HepG2 (cell line): ENCODE measurements around the gene ROBO3. TPM values are rescaled to one million over a fixed set of nuclear protein-coding genes. Genes with fewer than 3 reads are reported as not detected.
A peak's percentile ranks its signal among the peaks of the same experiment; 100 is the strongest.

Experiments used
- EHMT2 ChIP-seq: fragments of 200-600 bp; sonication (generic); IDR thresholded peaks from 2 replicates; pipeline ENCODE4 v1.7.0; 2017; ENCODE audit warnings: antibody characterized with exemption, low read depth, low read length, borderline replicate concordance
- KDM3A ChIP-seq: IDR thresholded peaks from 2 replicates; pipeline ENCODE4 v1.6.1; 2018; ENCODE audit warnings: low read depth, missing compliant biosample characterization
- MIXL1 ChIP-seq: IDR thresholded peaks from 2 replicates; pipeline ENCODE4 v1.6.1; 2016
- NAIF1 ChIP-seq: sonication (generic); formaldehyde crosslinking; IDR thresholded peaks from 2 replicates; pipeline ENCODE4 v1.5.0; 2020; ENCODE audit warnings: mild to moderate bottlenecking, missing genetic modification reagents, borderline replicate concordance
- NFKB2 ChIP-seq: sonication (generic); formaldehyde crosslinking; IDR thresholded peaks from 2 replicates; pipeline ENCODE4 v1.4.0; 2020; ENCODE audit warnings: missing genetic modification reagents, borderline replicate concordance
- PRDM15 ChIP-seq: sonication (generic); formaldehyde crosslinking; IDR thresholded peaks from 2 replicates; pipeline ENCODE4 v1.4.0; 2020; ENCODE audit warnings: missing genetic modification reagents
- RBM39 ChIP-seq: fragments of 200-400 bp; formaldehyde crosslinking; IDR thresholded peaks from one replicate; pipeline ENCODE4 v1.6.1; 2018; ENCODE audit warnings: antibody characterized with exemption, mild to moderate bottlenecking, low read depth, low read length; ENCODE audit not compliant: poor library complexity, severe bottlenecking
- SOX6 ChIP-seq, 2 experiments: fragments of 450-650 bp in 1 of 2; sonication (generic) in 1 of 2; formaldehyde crosslinking in 1 of 2; IDR thresholded peaks; 2 replicates each; pipeline versions ENCODE4 v1.4.0 to v1.6.1; 2017 to 2020; ENCODE audit warnings: antibody characterized with exemption in 1 of 2, mild to moderate bottlenecking in 1 of 2, missing genetic modification reagents in 1 of 2
- ZKSCAN8 ChIP-seq: IDR thresholded peaks from 2 replicates; pipeline ENCODE4 v1.6.1; 2016; ENCODE audit warnings: borderline replicate concordance, missing genetic modification reagents, missing compliant biosample characterization
- ZMYM4 ChIP-seq: sonication (generic); formaldehyde crosslinking; IDR thresholded peaks from 2 replicates; pipeline ENCODE4 v1.8.1; 2023; ENCODE audit warnings: mild to moderate bottlenecking, missing genetic modification reagents
- ZNF124 ChIP-seq: sonication (generic); formaldehyde crosslinking; IDR thresholded peaks from 2 replicates; pipeline ENCODE4 v1.4.0; 2020; ENCODE audit warnings: missing genetic modification reagents
- ZNF142 ChIP-seq: sonication (generic); formaldehyde crosslinking; IDR thresholded peaks from 2 replicates; pipeline ENCODE4 v1.4.0; 2020; ENCODE audit warnings: missing genetic modification reagents
- ZNF331 ChIP-seq: sonication (generic); formaldehyde crosslinking; IDR thresholded peaks from 2 replicates; pipeline ENCODE4 v1.4.0; 2020; ENCODE audit warnings: missing genetic modification reagents
- ZNF878 ChIP-seq: sonication (generic); formaldehyde crosslinking; IDR thresholded peaks from 2 replicates; pipeline ENCODE4 v1.8.1; 2023; ENCODE audit warnings: mild to moderate bottlenecking, missing genetic modification reagents, moderate library complexity
- ZNF891 ChIP-seq: sonication (generic); formaldehyde crosslinking; IDR thresholded peaks from 2 replicates; pipeline ENCODE4 v1.5.0; 2020; ENCODE audit warnings: mild to moderate bottlenecking, missing genetic modification reagents
- polyA plus RNA-seq, 8 experiments: library from polyadenylated mRNA; depleted of rRNA in 3 of 8; stranded (reverse) in 7 of 8; unstranded in 1 of 8; fragments of >200 nt; fragmentation: Illumina TruSeq in 4 of 8; extraction: Trizol in 4 of 8; gene quantifications; 2 replicates each; pipeline versions ENCODE4 v1.2.1 to v1.2.3, GENCODE V29; 2011 to 2016; ENCODE audit warnings: low read depth in 4 of 8, missing spikeins in 1 of 8, mixed read lengths in 1 of 8; ENCODE audit not compliant: insufficient read depth in 1 of 8
- total RNA-seq, 5 experiments: library from RNA; depleted of rRNA; stranded (reverse); fragments of >200 nt; fragmentation: Illumina TruSeq; extraction: Trizol; gene quantifications; 2 replicates each; pipeline ENCODE4 v1.2.3, GENCODE V29; 2016; ENCODE audit warnings: low read depth in 1 of 5
- TF ChIP-seq, protein P1 (sequence below): sonication (generic); formaldehyde crosslinking; IDR thresholded peaks from 2 replicates; pipeline ENCODE4 v1.8.0; 2022; ENCODE audit warnings: missing genetic modification reagents, low read depth, mild to moderate bottlenecking, borderline replicate concordance
- TF ChIP-seq, protein P2 (sequence below): sonication (generic); formaldehyde crosslinking; IDR thresholded peaks from 2 replicates; pipeline ENCODE4 v1.8.0; 2023; ENCODE audit warnings: mild to moderate bottlenecking, missing genetic modification reagents

ROBO3 gene
- total and polyA plus RNA-seq, 2 of the 13 experiments (the other 11 are each of a cell fraction or from before 2014, with no cell fraction given), result 0.07 to 2.4 TPM

DNA sequence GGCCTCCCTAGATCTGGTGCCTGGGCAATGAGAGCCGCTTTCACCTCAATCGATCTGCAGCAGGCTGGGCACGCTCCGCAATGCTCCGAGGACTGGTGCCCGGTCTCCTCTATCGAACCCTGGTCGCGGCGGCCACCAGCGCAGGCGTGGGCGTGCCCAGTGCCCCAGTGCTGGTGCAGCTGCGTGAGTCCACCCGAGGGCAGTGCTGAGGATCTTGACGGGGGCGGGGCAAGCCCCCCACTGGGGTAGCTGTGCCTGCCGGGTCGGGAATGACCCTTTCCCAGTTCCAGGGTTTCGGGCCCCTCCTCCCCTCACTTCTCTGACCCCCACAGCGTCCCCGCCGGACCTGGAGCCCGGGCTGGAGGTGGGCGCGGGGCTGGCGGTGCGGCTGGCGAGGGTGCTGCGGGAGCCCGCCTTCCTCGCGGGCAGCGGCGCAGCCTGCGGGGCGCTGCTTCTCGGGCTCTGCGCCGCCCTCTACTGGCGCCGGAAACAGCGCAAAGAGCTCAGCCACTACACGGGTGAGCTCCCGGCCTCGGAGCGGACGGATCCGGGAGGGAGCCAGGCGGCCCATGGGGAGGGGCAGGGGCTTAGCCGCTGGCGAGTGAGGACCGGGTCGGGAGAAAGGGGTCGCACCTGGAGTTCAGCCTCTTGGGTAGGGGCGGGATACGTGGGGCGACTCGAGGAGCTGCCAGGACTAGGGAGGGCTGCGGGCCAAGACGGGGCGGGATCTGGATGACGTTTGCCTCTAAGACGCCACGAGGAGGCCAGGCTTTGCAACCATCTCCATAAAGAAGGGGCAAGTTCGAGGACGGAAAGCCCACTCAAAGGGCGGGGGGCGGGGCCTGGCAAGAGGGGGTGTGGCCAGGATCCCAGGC is 10.9 kb downstream of the ROBO3 start (continued):
- TF ChIP-seq ZMYM4 (CRISPR knock-in tag) (peak; percentile 85), KDM3A (CRISPR knock-in tag) (no peak), MIXL1 (CRISPR knock-in tag) (no peak), ZKSCAN8 (no peak), ZNF331 (CRISPR knock-in tag) (no peak), NAIF1 (CRISPR knock-in tag) (peak; percentile 68), NFKB2 (CRISPR knock-in tag) (no peak), EHMT2 (no peak), RBM39 (no peak), ZNF891 (CRISPR knock-in tag) (0 out of 2 replicates have a peak, but pooled peaks have one; percentile 32), SOX6 (IDR thresholded peaks at IDR 0.05) (no peak), SOX6 (CRISPR knock-in tag; IDR thresholded peaks at IDR 0.05) (no peak), PRDM15 (CRISPR knock-in tag) (0 out of 2 replicates have a peak, but pooled peaks have one; percentile 65), ZNF142 (CRISPR knock-in tag) (peak; percentile 58; the same call in 1 of the 2 replicates), ZNF124 (CRISPR knock-in tag) (peak; percentile 22; the same call in 1 of the 2 replicates), ZNF878 (CRISPR knock-in tag) (no peak)
- TF ChIP-seq, protein P1, sequence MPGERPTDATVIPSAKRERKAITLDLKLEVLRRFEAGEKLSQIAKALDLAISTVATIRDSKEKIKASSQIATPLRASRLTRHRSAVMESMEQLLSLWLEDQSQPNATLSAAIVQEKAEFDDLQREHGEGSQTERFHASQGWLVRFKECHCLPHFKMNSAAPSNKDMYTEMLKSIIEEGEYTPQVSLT (CRISPR knock-in tag), result no peak
- TF ChIP-seq, protein P2, sequence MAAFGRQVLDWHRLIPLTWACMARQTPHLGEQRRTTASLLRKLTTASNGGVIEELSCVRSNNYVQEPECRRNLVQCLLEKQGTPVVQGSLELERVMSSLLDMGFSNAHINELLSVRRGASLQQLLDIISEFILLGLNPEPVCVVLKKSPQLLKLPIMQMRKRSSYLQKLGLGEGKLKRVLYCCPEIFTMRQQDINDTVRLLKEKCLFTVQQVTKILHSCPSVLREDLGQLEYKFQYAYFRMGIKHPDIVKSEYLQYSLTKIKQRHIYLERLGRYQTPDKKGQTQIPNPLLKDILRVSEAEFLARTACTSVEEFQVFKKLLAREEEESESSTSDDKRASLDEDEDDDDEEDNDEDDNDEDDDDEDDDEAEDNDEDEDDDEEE (CRISPR knock-in tag), result peak; percentile 36; the same call in 1 of the 2 replicates
